Neural cell (in vitro differentiated cells): ENCODE results near the gene TMEM273.

Experiments
- CTCF ChIP-seq: fragments of 450-650 bp; IDR thresholded peaks from 2 replicates; pipeline ENCODE4 v1.5.1; 2014; ENCODE audit warnings: antibody characterized with exemption, mild to moderate bottlenecking, moderate library complexity; ENCODE audit not compliant: poor library complexity, severe bottlenecking
- EP300 ChIP-seq: fragments of 450-650 bp; conservative IDR thresholded peaks from 2 replicates; pipeline ENCODE4 v1.6.1; 2014; ENCODE audit warnings: antibody characterized with exemption, mild to moderate bottlenecking, moderate library complexity; ENCODE audit not compliant: poor library complexity, severe bottlenecking
- EZH2 ChIP-seq: fragments of 200-600, 300-800 bp; shearing (Covaris generic), sonication (generic); IDR thresholded peaks from 2 replicates; pipeline ENCODE4 v1.6.1; 2014; ENCODE audit warnings: antibody characterized with exemption, low read length, borderline replicate concordance, mild to moderate bottlenecking; ENCODE audit not compliant: insufficient read depth, poor library complexity, severe bottlenecking
- POLR2AphosphoS5 ChIP-seq: IDR thresholded peaks from 2 replicates; pipeline ENCODE4 v1.6.1; 2012
- SMC3 ChIP-seq: fragments of 450-650 bp; conservative IDR thresholded peaks from 2 replicates; pipeline ENCODE4 v1.6.1; 2014; ENCODE audit warnings: antibody characterized with exemption, mild to moderate bottlenecking, moderate library complexity; ENCODE audit not compliant: poor library complexity

GRCh38 chr10:49166484-49167400 lies 21.4 kb downstream of the TMEM273 start:
- TF ChIP-seq CTCF (no peak), EZH2 (no peak), EP300 (no peak), POLR2AphosphoS5 (no peak), SMC3 (no peak)
